GM21825 (cell line): ENCODE results near the gene BARHL1.

Source experiments
- ATAC-seq: cut with Tn5 transposase; IDR thresholded peaks from one replicate; pipeline ENCODE4 v1.9.1; 2021; ENCODE audit warnings: mild to moderate bottlenecking, moderate library complexity; ENCODE audit not compliant: unreplicated experiment

Gene BARHL1

DNA sequence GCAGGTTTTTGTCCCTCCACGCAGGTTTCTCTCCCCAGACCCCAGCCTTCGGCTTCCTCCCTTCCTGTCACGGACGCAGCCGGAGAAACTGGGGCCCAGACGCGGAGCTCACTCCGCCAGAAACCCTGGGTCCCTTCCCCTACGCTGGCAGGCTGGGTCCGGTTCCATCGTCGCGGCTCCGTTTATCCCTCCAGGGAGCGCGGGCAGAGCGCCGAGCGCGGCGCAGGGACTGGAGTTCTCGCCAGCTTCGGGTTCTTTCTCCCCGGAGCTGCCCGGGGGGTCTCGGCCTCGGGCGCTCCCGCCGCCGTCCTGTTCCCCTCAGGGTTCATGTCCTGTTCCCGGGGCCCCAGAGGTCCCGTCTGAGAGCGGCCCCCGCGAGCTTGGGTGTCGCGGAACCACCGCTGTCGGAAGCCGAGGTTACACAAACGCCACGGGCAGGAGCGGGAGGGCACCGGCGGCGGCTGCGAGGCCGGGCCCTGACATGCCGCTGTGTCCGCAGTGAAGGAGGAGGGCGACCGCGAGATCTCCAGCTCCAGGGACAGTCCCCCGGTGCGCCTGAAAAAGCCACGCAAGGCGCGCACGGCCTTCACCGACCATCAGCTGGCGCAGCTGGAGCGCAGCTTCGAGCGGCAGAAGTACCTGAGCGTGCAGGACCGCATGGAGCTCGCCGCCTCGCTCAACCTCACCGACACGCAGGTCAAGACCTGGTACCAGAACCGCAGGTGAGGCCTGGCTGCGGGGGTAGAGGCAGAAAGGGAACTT is 4.6 kb downstream of the BARHL1 start:
- no peak for ATAC-seq

DNA sequence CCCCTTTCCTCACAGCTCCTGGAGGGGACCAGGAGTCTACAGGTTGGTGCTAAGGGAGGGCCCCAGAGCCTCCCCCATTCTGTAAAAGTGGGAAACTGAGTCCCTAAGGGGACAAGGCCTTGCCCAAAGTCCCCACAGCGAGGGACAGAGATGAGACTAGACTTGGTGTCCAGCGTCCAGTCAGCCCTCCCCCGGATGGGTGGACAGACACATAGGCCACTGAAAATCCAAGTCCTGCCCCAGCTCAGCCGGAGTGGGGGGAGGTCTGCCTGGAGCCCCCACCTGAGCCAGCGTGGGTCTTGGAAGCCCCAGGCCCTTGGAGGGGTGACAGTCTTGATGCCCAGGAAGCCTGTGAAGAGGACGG is 5.2 kb downstream of the BARHL1 start:
- ATAC-seq = no peak

DNA sequence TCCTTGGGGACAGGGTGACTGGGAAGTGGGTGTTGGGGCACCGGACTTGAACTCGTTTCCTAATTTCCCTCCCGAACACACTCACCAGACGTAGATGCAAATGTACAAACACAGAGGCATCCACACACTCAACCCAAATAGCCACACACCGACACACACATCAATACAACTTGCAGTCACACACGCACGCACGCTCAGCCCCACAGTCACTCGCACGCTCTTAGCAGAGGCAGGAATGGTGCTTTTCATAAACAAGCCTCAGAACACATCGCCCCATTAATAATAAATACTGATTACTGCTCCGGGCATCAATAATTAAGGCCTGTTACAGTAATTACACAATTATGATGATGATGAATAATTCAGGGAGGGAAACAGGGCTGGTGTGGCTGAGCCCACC is 5.7 kb downstream of the BARHL1 start:
- ATAC-seq = no peak

DNA sequence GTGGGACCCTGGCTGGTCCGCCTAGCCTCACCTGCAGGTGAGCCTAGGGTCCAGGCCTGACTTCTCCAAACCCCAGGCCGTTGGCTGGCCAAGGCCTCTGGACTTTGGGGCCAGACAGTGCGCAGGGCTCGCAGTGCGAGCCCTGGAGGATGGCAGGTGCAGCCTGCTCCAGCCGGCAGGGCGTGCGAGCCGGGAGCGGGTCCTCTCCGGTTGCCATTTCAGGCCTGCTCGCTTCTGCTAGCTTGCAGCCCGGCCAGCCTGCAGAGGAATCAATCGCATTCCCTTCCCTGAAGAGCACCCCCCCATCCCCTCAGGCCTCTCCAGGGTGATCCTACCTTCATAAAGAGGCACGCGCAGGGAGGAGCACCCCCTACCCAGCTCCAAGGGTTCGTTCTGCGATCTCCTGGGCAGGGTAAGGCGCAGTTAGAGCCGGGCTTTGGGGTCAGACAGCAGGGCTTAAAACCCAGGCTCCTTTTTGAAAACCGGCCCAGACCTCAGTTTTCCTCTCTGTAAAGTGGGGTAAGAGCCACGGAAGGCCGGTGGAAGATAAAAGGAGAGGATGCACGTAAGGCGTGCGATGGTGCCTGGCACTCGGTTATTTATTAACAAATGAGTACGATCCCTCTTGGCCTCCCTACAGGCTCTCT is 6.2 kb downstream of the BARHL1 start:
- no peak for ATAC-seq

DNA sequence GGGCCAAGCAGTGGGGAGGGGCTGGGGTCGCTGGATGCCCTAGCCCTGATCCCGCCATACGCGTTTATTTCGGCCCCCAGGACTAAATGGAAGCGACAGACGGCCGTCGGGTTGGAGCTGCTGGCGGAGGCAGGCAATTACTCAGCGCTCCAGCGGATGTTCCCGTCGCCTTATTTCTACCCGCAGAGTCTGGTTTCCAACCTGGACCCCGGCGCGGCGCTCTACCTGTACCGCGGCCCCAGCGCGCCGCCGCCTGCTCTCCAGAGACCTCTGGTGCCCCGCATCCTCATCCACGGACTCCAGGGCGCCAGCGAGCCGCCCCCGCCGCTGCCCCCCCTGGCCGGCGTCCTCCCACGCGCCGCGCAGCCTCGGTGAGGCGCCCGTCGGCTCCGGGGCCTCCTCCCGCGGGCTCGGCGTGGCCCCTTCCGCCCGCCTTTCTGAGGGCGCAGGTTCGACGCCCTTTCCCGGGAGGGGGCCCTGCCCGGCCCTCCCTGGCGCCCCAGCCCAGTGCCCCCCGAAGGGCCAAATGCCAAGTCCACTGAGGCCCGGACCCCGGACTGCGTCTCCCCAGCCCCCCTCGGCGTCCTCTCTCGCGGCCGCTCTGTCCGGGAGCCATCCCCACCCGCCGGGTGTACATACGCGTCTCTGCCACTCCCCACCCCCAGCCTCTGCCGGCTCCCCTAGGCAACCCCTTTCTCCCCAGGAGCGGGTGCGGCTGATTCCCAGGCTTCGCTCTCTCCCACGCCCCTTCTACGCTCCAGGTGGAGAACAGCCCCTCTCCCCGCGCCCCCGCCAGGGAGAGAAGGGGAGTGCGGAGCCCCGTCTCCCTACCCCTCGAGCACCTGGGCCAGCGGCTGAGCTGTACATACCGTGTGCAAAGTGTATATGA is 7.0 kb downstream of the BARHL1 start:
- no peak for ATAC-seq

DNA sequence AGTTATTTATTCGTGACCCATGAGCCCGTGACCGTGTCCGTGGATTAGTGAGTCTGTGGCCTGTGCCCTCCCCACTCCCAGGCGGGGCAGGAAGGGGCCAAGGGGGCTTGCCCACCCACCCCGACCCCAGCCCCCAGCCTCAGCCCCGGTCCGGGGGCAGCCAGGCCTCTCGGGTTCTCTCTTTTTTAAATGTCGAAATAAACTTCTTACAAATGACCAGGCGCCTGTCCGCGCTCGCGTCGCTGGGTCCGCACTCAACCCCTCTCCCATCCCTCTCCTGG is 7.6 kb downstream of the BARHL1 start:
- no peak for ATAC-seq

DNA sequence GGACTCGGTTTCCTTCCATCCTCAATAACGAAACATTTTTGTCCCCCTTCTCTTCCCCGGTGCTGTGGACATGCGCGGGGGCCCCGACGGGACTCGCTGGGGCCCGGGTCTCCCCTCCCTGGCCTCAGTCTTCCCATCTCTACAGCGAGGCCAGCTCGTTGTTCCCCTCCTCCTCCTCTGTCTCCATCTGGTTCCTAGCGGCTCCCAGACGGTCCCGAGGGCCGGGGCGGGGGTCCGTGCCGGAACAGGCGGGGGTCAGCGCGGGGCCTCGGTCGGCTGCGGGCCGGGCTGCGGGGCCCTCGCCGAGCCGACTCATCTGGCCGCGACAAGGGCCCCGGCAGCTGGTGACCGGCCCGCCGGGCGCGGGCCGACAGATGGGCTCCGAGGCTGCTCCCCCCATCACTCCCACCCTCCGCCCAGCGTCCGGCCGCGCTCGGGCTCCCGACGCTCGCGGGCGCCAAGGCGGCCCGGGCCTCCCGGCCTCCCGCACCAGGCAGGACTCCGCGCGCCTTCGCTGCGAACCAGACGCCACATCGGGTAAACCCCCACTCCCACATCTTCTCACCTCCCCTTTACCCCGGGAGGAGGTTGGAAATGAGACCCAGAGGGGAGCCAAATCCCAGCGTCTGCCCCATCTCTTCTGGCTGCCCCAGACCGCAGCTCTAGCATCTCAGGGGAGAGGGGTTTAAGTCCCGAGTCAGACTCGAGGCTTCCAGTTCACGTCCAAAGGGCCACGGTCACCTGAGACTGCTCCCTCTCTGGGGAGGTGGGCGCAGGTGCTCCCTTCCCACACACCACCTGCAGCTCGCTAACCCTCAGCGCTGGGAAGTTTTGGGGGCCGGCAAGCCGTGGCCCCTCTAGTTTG is 8.1 kb downstream of the BARHL1 start:
- no peak for ATAC-seq

DNA sequence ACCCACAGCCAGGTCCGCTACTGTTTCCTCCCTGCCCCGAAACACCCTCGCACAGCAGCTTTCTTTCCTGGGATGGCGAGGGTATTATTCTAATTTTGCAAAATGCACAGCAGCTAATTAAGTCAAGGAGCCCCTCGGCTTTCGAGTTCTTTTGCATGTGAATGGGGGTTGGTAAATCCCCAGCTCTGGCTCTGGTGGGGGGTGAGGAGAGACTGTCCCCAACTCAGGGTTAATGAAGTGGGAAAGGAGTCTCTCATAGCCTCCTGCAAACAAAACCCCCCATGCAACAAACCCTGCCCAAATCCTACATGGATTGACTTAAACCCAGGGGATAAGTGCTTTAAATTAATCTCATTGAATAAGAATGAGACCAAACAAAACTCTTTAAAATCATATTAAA is 8.8 kb downstream of the BARHL1 start:
- no peak for ATAC-seq

DNA sequence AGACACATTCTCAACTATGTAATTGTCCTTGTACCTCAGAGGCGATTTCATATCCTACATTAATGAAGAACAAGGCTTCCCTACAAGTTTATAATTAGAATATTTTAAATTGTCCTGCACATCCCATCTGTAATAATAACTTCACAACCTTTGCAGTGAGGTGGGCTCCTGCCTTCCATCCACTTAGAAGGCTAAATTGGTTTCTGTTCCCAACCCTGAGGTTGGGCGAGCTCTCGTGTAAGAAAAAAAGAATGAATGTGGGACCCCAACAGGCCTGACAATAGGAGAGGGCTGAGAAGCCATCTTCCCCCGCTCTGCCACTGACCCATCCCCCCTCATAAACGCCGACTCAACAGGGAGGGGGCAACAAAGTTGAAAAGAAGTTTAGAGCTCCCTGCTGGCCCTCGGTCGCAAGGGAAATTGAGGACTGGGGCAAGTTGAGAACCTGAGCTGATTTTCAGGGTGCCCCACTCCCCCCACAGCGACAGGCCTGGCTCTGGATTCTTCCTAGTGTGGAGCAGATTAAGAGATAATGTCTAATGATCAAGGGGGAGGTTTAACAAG is 9.4 kb downstream of the BARHL1 start:
- ATAC-seq = no peak

DNA sequence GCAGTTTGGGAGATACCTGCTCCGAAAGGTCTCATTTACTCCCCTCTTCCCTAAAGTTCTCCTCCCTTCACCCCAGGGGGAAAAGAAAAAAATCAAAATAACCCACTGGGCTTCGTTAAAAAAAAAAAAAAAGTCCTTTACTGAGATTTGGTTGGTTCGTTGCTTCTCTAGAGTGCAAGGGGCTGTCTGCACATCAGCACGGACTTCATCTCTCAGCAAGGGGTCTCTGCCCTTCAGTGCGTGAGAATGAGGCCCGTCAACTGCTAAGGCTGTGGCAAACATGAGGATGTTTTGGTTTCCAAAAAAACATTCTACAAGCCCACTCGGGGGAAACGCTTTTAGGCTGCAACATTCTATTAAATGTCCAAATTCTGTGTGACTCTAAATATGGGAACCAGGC is 10.0 kb downstream of the BARHL1 start:
- no peak for ATAC-seq

DNA sequence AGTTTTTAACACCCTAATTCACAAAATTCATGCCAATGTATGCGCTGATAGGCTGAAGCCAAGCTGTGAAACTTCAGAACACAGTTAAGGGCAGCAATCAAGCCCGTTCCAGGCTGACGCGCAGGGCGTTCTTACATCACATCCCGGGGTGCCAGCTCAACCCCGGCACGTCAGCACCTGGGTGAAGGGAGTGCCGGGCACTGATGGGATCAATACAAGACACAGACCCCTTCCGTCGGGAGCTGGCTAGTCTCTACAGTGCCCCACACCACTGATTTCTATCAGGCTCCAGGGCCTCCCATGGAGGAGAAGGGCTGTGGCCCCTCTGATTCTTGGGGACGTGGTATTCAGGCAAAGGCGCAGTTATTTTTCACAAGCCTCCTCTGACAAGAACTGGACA is 12.0 kb downstream of the BARHL1 start:
- no peak for ATAC-seq

DNA sequence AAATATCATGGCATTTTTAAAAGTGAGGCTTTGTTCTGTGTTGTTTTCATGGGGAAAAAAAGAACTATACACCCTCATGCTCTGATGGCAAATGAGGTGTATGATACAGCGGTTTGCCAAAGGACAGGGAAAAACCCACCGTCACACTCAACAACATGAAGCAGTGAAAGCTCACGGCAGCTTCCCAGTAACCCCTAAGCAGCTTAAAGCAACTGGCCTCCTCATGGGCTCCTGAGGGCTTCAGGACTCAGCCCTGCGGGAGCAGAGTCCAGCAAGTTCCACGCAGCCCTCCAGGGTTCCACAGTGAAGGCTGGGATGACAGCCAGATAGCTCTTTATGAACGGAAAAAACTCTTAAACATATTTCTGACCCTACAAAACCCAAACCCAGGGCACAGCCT is 12.9 kb downstream of the BARHL1 start:
- ATAC-seq = no peak

DNA sequence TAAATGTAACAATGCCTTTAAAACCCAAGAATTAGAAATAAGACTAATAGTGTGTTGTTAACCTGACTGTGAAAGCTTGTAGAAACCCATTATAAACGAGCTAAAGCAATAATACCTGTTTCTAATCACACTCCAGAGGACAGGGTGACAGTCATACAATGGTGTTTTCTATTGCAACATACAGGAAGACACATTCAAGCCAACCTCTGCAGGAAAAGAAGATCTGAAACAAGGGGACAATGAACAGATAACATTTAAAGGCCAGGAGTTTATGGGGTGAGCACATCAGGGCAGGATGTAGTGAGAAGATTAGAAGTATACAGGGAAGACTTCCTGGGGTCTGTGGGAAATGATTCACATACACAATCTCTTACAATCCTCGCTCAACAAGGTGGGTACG is 13.8 kb downstream of the BARHL1 start:
- no peak for ATAC-seq

DNA sequence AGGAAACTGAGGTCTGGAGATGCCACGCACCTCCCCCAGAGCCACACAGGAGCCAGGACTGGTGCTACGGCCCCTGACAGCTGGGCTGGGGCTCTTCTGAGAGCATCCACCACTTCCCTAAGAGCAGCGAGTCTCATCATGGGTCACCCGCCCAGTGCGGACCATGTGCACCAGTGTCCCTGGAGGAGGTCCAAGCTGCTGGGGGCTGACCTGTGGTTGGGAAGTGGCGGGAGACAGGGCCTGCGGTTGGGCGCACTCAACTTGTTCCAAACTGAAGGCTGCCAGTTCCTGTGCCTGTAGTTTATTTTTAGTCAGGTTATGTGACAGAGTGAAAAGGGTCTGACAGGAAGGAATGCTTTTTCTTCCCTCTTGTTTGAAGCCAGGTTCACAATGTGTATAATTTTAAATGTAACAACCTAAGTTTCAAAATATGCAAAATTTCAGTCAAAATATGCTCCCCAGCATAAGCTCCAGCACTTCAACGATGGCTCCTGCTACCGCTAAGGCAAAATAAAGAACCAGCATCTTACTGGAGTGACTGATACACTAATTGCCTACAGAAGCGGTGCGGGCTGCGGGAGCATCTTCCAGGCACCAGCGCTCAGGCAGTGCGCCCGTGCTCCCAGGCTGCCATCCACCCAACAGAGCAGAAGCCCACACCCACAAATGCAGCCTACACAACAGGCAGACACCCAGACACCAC is 14.8 kb downstream of the BARHL1 start:
- no peak for ATAC-seq

DNA sequence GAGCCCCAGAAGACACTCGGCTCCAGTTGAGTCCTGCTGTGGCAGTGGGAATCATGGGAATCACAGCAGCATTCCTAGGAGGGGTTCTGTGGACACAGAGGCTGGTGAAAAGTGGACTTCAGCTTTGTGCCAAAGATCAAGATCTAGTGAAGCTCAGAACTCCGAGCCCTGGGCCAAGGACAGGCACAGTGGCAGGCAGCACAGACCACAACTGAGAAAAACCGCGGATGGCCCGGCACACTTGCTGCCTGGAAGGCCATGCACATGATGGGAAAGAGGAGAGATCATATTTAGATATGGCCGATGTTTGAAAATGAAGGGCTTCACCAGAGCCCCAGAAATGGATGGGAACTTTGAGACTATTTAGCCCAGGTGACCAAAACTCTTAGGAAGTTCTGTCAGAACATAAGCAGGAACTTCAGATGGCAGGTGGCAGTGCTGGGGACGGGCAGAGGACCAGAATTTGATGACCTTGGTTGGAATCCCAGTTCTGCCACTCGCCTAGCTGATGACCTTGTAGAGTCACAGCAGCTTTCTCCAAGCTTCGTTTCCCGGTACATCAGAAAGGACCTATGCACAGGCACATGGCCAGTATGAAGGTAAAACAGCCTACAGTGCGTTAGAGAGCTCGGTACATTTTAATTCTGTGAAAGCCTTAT is 18.0 kb downstream of the BARHL1 start:
- no peak for ATAC-seq

DNA sequence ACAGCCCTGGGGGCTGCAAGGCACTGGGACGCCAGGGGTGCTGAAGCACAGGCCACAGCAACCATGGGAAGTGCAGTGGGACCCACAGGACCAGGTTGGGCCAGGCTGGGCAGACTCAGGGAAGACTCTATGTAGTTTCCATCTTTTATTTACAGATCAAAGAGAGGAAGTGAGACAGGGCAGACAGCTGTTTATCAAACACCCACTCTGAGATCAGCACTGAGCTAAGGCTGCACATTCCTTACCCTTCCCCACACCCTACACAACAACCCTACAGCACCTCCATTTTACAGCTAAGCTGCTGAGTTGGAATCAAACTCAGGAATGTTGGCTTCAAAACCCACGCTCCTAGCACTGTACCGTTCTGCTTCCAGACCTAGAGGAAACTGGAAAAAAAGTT is 19.8 kb downstream of the BARHL1 start:
- ATAC-seq = no peak

DNA sequence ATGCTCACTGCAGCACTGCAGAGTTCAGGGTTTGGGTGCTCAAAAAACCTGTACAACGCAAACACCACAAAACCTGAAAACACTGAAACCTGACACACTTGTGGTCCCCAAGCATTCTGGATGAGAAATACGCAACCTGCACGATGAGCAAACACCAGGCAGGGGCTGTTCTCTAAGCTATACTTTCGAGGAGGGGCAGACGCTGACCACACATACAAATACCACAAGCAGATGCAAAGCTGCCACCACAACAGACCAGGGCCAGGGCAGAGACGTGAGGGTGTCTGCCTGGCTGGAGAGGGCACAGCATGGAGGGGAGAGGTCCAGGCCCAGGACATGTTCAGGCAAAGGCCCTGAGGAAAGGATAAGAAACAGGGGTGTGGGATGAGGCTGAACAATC is 23.0 kb downstream of the BARHL1 start:
- ATAC-seq = no peak

DNA sequence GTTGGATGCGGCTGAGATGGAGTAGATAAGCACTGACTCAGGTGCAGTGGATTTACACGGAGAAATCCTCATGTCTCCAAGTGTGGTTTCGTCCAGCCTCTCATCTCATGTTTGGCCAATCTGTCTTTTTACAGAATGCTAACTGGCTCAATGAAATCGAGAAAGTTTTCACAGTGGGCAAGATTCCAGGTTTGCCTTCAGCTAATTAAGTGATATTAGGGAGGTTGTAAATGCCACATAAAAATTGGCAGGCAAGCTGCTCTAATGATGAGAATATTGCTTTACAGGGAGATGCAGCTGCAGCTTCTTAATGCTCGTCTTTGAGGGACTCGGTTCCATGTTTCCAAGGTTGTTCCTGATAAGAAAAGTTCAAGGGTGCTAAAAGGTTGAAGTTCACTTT is 23.7 kb downstream of the BARHL1 start:
- ATAC-seq = no peak

DNA sequence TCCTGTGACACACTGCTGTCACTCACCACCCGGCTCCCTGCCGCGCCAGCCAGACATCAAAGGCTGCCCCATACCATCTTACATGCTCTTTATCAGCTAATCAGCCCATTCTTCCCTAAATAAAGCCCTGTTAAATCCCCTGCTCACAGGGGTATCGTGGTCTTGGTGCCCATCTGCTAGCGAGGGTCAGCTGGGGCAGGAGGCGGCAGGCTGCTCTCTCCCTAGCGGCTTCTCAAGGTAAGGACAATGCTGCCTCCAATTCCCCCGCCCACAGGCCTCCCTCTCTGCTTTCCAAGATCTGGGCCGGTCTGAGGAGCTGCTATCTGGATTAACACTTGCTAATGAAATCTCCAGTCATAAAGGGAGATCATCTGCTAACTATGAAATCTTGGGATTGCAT is 26.8 kb downstream of the BARHL1 start:
- ATAC-seq = no peak

DNA sequence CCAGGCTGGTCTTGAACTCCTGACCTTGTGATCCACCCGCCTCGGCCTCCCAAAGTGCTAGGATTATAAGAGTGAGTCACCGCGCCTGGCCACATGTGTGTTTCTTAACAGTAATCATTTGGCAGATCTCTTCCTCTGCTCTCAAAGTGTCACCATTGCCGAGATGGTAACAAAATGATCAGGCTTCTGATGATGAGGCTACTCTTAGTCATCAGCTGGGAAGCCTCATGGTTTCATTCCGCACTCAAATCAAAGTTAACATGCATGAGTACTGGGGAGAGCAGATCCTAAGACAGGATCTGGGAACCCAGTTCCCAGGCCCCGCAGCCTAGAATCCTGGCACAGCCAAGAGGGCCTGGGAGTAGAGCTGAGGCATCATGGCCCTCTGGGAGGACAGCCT is 27.4 kb downstream of the BARHL1 start:
- ATAC-seq = no peak
